HCT116 (cell line): ENCODE results near the gene BST1.

Experiments
- POLR2A ChIP-seq: IDR thresholded peaks from 2 replicates; pipeline ENCODE4 v1.7.0; 2011; ENCODE audit warnings: borderline replicate concordance; ENCODE audit not compliant: insufficient read depth, insufficient read length; ENCODE audit errors: extremely low read depth
- RAD21 ChIP-seq: IDR thresholded peaks from 2 replicates; pipeline ENCODE4 v1.6.1; 2012; ENCODE audit warnings: low read depth, mild to moderate bottlenecking
- YY1 ChIP-seq: IDR thresholded peaks from 2 replicates; pipeline ENCODE4 v1.6.1; 2011; ENCODE audit warnings: low read length, low read depth, moderate library complexity, mild to moderate bottlenecking; ENCODE audit not compliant: insufficient replicate concordance; ENCODE audit errors: extremely low read depth

DNA sequence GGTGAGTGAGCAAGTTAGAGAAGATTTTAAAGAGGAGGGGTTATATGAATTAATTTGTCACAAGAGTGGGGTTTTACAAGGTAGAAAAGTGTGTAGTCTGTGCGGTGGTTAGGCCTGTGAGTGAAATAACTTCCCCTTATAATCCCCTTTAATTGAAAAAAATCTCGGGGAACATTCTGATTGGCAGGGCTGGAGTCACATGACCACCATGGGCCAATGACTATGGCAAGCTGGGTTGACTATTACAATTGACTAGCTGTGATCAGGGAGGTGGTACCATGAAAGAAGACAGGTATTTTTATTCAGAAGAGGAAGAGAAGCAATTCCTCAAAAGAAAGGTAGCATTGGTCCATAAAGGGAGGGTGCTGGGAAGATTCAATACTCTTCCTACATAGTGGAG lies 48.3 kb downstream of the BST1 start:
- TF ChIP-seq RAD21 (no peak), POLR2A (no peak), YY1 (no peak)
